Fibroblast of lung (primary cell): Measurements from ENCODE around the gene TASOR2.

Source experiments
- CTCF ChIP-seq, 2 donors: IDR thresholded peaks in 1 of 2; conservative IDR thresholded peaks in 1 of 2; 1 replicate in 1 of 2; 2 replicates in 1 of 2; pipeline ENCODE4 v1.5.1; 2011 to 2012; ENCODE audit warnings: low read length in 2 of 2, control low read depth in 1 of 2, inconsistent platforms in 1 of 2, low read depth in 1 of 2, mild to moderate bottlenecking in 1 of 2
- EZH2 ChIP-seq: IDR thresholded peaks from 2 replicates; pipeline ENCODE4 v1.5.1; 2012; ENCODE audit warnings: low read length, control low read depth, mild to moderate bottlenecking; ENCODE audit errors: missing control alignments

DNA sequence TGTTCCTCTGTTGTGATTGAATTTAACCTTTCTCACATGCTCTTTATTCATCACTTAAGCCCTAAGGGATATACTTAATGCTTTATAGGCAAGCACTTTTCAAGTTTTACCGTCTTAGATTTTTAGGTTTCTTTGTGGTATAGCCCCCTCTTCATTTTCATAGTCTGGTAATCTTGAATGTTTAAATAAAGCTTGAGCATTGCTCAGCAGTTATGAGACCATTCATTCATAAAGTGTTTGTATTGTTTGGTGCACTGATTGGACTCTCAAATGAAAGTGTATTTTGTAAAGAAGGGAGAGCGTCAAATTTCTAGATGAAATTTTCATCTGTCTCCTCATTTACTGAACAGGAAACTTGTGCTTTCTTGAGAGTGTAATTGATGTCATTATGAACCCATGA lies 25.2 kb downstream of the TASOR2 start:
- TF ChIP-seq EZH2 (no peak), CTCF (conservative IDR thresholded peaks at IDR 0.05 in 1 of 2, IDR thresholded peaks at IDR 0.05 in 1 of 2; ENCODE audit: low read depth in 1 of 2, low read length in 2 of 2) (no peak)
